GM18867 (cell line): ENCODE results near the gene FAM3A.

Experiments
- ATAC-seq: cut with Tn5 transposase; IDR thresholded peaks from one replicate; pipeline ENCODE4 v1.9.1; 2021; ENCODE audit warnings: mild to moderate bottlenecking, moderate library complexity; ENCODE audit not compliant: unreplicated experiment

The FAM3A gene

GRCh38 chrX:154534526-154535322, 18.7 kb upstream of the FAM3A start:
- peak; percentile 90 for ATAC-seq

- no peak for ATAC-seq
Observed at GRCh38 chrX:154532690-154533089, 16.7 kb upstream of the FAM3A start.

- no peak for ATAC-seq
Observed at GRCh38 chrX:154531626-154532025, 15.6 kb upstream of the FAM3A start.

- ATAC-seq, result no peak
Observed at GRCh38 chrX:154530286-154530685, 14.3 kb upstream of the FAM3A start.

GRCh38 chrX:154529206-154529612, 13.2 kb upstream of the FAM3A start:
- ATAC-seq, result no peak

GRCh38 chrX:154526901-154527675, 11.1 kb upstream of the FAM3A start:
- peak; percentile 68 for ATAC-seq

- ATAC-seq, result no peak
Observed at GRCh38 chrX:154525606-154526490, 9.8 kb upstream of the FAM3A start.

- ATAC-seq, result no peak
Observed at GRCh38 chrX:154519389-154519788, 3.4 kb upstream of the FAM3A start.

- ATAC-seq, result no peak
Observed at GRCh38 chrX:154517101-154517781, 1.2 kb upstream of the FAM3A start.

GRCh38 chrX:154516656-154517100, 646 bp upstream of the FAM3A start:
- no peak for ATAC-seq

- peak; percentile 3 for ATAC-seq
Observed at GRCh38 chrX:154515090-154515965, 704 bp downstream of the FAM3A start.

GRCh38 chrX:154513716-154514115, 2.3 kb downstream of the FAM3A start:
- ATAC-seq, result no peak

- ATAC-seq, result no peak
Observed at GRCh38 chrX:154512879-154513553, 3.0 kb downstream of the FAM3A start.

- no peak for ATAC-seq
Observed at GRCh38 chrX:154511761-154512160, 4.3 kb downstream of the FAM3A start.

GRCh38 chrX:154509455-154509854, 6.6 kb downstream of the FAM3A start:
- ATAC-seq, result no peak

- no peak for ATAC-seq
Observed at GRCh38 chrX:154508384-154508745, 7.7 kb downstream of the FAM3A start.

- ATAC-seq, result no peak
Observed at GRCh38 chrX:154507673-154508383, 8.2 kb downstream of the FAM3A start.
